Peyer's patch (tissue), 4 donors: ENCODE measurements around the gene ARHGEF18.

Source experiments
- CTCF ChIP-seq, 6 experiments: fragments of 450-650 bp in 4 of 6; fragments of 200-600 bp in 2 of 6; sonication (generic) in 1 of 6; IDR thresholded peaks; one replicate each; pipeline ENCODE4 v1.5.1; 2017 to 2019; ENCODE audit warnings: antibody characterized with exemption in 6 of 6, mild to moderate bottlenecking in 3 of 6, moderate library complexity in 1 of 6
- POLR2A ChIP-seq, 2 donors: fragments of 450-650 bp; IDR thresholded peaks; one replicate each; pipeline ENCODE4 v1.5.1; 2017; ENCODE audit warnings: antibody characterized with exemption in 2 of 2, mild to moderate bottlenecking in 2 of 2, moderate library complexity in 2 of 2

GRCh38 chr19:7368456-7368855 is 19.7 kb downstream of the ARHGEF18 start:
- no peak for TF ChIP-seq CTCF (IDR thresholded peaks at IDR 0.05)
- TF ChIP-seq POLR2A (IDR thresholded peaks at IDR 0.05): no peak
